IMR-90 (cell line): ENCODE results near the gene KCNMA1. TPM values are rescaled to one million over a fixed set of nuclear protein-coding genes. Genes with fewer than 3 reads are reported as not detected.

ENCODE experiments used
- ATAC-seq: fragments of 200-7000 bp; cut with Tn5 transposase; 2 replicates; pipeline ENCODE4 v1.9.1; 2020; ENCODE audit warnings: low read depth, mild to moderate bottlenecking, moderate library complexity
- BruUV-seq: library from RNA; stranded (reverse); fragments of 400-500 nt; replicated peaks from 2 replicates; lab custom pipeline; 2021; lab: Mats Ljungman, UMichigan
- CTCF ChIA-PET: fragments of 300-600 bp; formaldehyde crosslinking; extraction: SDS; loops from one replicate; lab custom pipeline; 2021; ENCODE audit warnings: antibody characterized with exemption; lab: Yijun Ruan, JAX
- POLR2A ChIA-PET: fragments of 300-600 bp; sonication (Branson Sonifier 250); formaldehyde crosslinking; loops from one replicate; lab custom pipeline; 2022; ENCODE audit warnings: antibody characterized with exemption; ENCODE audit not compliant: unreplicated experiment; lab: Charles Lee
- DNase-seq: peaks from one replicate; pipeline ENCODE4 v3.0.0; 2013
- H2AFZ ChIP-seq: replicated peaks from 2 replicates; pipeline ENCODE3; 2013; ENCODE audit warnings: low read length, mild to moderate bottlenecking; ENCODE audit not compliant: poor library complexity
- H2AK5ac ChIP-seq: 2 replicates; pipeline ENCODE4 v1.6.1; 2013; ENCODE audit warnings: low read depth, low read length, inconsistent platforms
- H2AK9ac ChIP-seq: replicated peaks from 2 replicates; pipeline ENCODE3; 2013; ENCODE audit warnings: mild to moderate bottlenecking, low read depth, low read length, moderate library complexity; ENCODE audit not compliant: poor library complexity
- H2BK120ac ChIP-seq: 2 replicates; pipeline ENCODE4 v1.6.1; 2013; ENCODE audit warnings: low read depth, low read length, inconsistent platforms
- H2BK15ac ChIP-seq: 3 replicates; pipeline ENCODE4 v1.6.1; 2013; ENCODE audit warnings: low read depth, low read length, inconsistent platforms
- H2BK20ac ChIP-seq: 2 replicates; pipeline ENCODE4 v1.6.1; 2013; ENCODE audit warnings: low read depth, mild to moderate bottlenecking, inconsistent platforms, low read length, moderate library complexity
- H2BK5ac ChIP-seq: 2 replicates; pipeline ENCODE4 v1.6.1; 2013; ENCODE audit warnings: mild to moderate bottlenecking, low read depth, low read length, inconsistent platforms; ENCODE audit not compliant: poor library complexity, severe bottlenecking
- H3K14ac ChIP-seq: replicated peaks from 2 replicates; pipeline ENCODE4 v1.6.1; 2013; ENCODE audit warnings: low read depth, low read length, inconsistent platforms
- H3K18ac ChIP-seq: 2 replicates; pipeline ENCODE4 v1.6.1; 2013; ENCODE audit warnings: low read depth, low read length, control low read depth
- H3K23ac ChIP-seq: 2 replicates; pipeline ENCODE4 v1.6.1; 2013; ENCODE audit warnings: low read depth, low read length, inconsistent platforms
- H3K27ac ChIP-seq: 2 replicates; pipeline ENCODE4 v1.5.1; 2013; ENCODE audit warnings: mild to moderate bottlenecking, control low read depth, low read length; ENCODE audit not compliant: insufficient read depth
- H3K27me3 ChIP-seq: 2 replicates; pipeline ENCODE4 v1.6.1; 2013; ENCODE audit warnings: low read length; ENCODE audit not compliant: control insufficient read depth, insufficient read depth
- H3K36me3 ChIP-seq: 2 replicates; pipeline ENCODE4 v1.6.1; 2013; ENCODE audit warnings: low read length, mixed read lengths; ENCODE audit not compliant: control insufficient read depth, insufficient read depth
- H3K4ac ChIP-seq: 2 replicates; pipeline ENCODE4 v1.6.1; 2013; ENCODE audit warnings: low read depth, low read length, inconsistent platforms
- H3K4me1 ChIP-seq: 2 replicates; pipeline ENCODE4 v1.6.1; 2013; ENCODE audit warnings: low read length, mixed read lengths; ENCODE audit not compliant: control insufficient read depth, insufficient read depth
- H3K4me2 ChIP-seq: 2 replicates; pipeline ENCODE4 v1.6.1; 2013; ENCODE audit warnings: low read depth, mild to moderate bottlenecking, control low read depth, low read length, moderate library complexity
- H3K4me3 ChIP-seq: 2 replicates; pipeline ENCODE4 v1.5.1; 2013; ENCODE audit warnings: low read depth, mild to moderate bottlenecking, control low read depth, low read length, moderate library complexity; ENCODE audit not compliant: insufficient read depth
- H3K56ac ChIP-seq: 2 replicates; pipeline ENCODE4 v1.6.1; 2013; ENCODE audit warnings: low read length, inconsistent platforms; ENCODE audit not compliant: insufficient read depth; ENCODE audit errors: extremely low read depth
- H3K79me1 ChIP-seq, 2 experiments: 2 replicates each; pipeline ENCODE4 v1.6.1; 2013; ENCODE audit warnings: low read length in 2 of 2, inconsistent platforms in 1 of 2, low read depth in 1 of 2
- H3K9ac ChIP-seq: 2 replicates; pipeline ENCODE4 v1.6.1; 2013; ENCODE audit warnings: low read depth, low read length, control low read depth
- H3K9me1 ChIP-seq: 2 replicates; pipeline ENCODE4 v1.6.1; 2013; ENCODE audit warnings: low read length, inconsistent platforms; ENCODE audit not compliant: insufficient read depth
- H3K9me3 ChIP-seq: 2 replicates; pipeline ENCODE4 v1.6.1; 2013; ENCODE audit warnings: low read length; ENCODE audit not compliant: control insufficient read depth, insufficient read depth
- H4K20me1 ChIP-seq: 2 replicates; pipeline ENCODE4 v1.6.1; 2013; ENCODE audit warnings: low read length, inconsistent platforms; ENCODE audit not compliant: insufficient read depth
- H4K5ac ChIP-seq: 2 replicates; pipeline ENCODE4 v1.6.1; 2013; ENCODE audit warnings: mild to moderate bottlenecking, low read depth, low read length, control low read depth
- H4K8ac ChIP-seq, 2 experiments: 2 replicates each; pipeline ENCODE4 v1.6.1; 2013; ENCODE audit warnings: low read depth in 2 of 2, low read length in 2 of 2, control low read depth in 1 of 2, inconsistent platforms in 1 of 2
- H4K91ac ChIP-seq: 2 replicates; pipeline ENCODE4 v1.6.1; 2013; ENCODE audit warnings: low read depth, low read length, inconsistent platforms; ENCODE audit not compliant: insufficient read depth
- CEBPB ChIP-seq: IDR thresholded peaks from 2 replicates; pipeline ENCODE4 v1.6.1; 2012; ENCODE audit warnings: low read depth, low read length, improper control_type of control experiment
- CHD1 ChIP-seq: IDR thresholded peaks from 2 replicates; pipeline ENCODE4 v1.6.1; 2012; ENCODE audit warnings: low read depth, low read length, improper control_type of control experiment
- ELK1 ChIP-seq: fragments of 150-350 bp; IDR thresholded peaks from 2 replicates; pipeline ENCODE4 v1.6.1; 2016; ENCODE audit warnings: low read depth, mild to moderate bottlenecking, low read length, moderate library complexity, borderline replicate concordance
- FOS ChIP-seq: fragments of 150-350 bp; IDR thresholded peaks from 2 replicates; pipeline ENCODE4 v1.6.1; 2016; ENCODE audit warnings: low read depth, low read length
- MAFK ChIP-seq: IDR thresholded peaks from 2 replicates; pipeline ENCODE4 v1.6.1; 2012; ENCODE audit warnings: low read depth, low read length, improper control_type of control experiment
- MXI1 ChIP-seq: IDR thresholded peaks from 2 replicates; pipeline ENCODE4 v1.6.1; 2012; ENCODE audit warnings: low read depth, mild to moderate bottlenecking, low read length, moderate library complexity, borderline replicate concordance
- NFE2L2 ChIP-seq: fragments of 150-350 bp; IDR thresholded peaks from 2 replicates; pipeline ENCODE4 v1.6.1; 2016; ENCODE audit warnings: low read depth, mild to moderate bottlenecking, low read length
- POLR2A ChIP-seq: IDR thresholded peaks from 2 replicates; pipeline ENCODE4 v1.6.1; 2012; ENCODE audit warnings: mild to moderate bottlenecking, low read depth, low read length
- RAD21 ChIP-seq: IDR thresholded peaks from 2 replicates; pipeline ENCODE4 v1.6.1; 2012; ENCODE audit warnings: low read length, improper control_type of control experiment
- RCOR1 ChIP-seq: IDR thresholded peaks from 2 replicates; pipeline ENCODE4 v1.6.1; 2012; ENCODE audit warnings: mild to moderate bottlenecking, low read length, improper control_type of control experiment; ENCODE audit not compliant: insufficient replicate concordance
- RFX5 ChIP-seq: IDR thresholded peaks from 2 replicates; pipeline ENCODE4 v1.8.0; 2012; ENCODE audit warnings: low read depth, mild to moderate bottlenecking, low read length, moderate library complexity
- SMC3 ChIP-seq: fragments of 150-350 bp; IDR thresholded peaks from 2 replicates; pipeline ENCODE4 v1.6.1; 2016; ENCODE audit warnings: low read depth, mild to moderate bottlenecking, antibody characterized with exemption, low read length, moderate library complexity
- WGBS, 2 experiments: methylation state at CpG; one replicate each; pipeline versions ENCODE4 v1.1.5 to v1.1.7; 2013; ENCODE audit warnings: missing lambda C conversion rate in 2 of 2; ENCODE audit not compliant: insufficient read length in 1 of 2; ENCODE audit errors: extremely low coverage in 2 of 2; 5-methylcytosine and 5-hydroxymethylcytosine counted together
- dilution Hi-C: fragments of 300-500 bp; cut with HindIII; formaldehyde crosslinking; loops from one replicate; pipeline ENCODE4 v1.14.3; 2018; ENCODE audit warnings: low sequenced_read_pairs; ENCODE audit not compliant: unreplicated experiment
- in situ Hi-C: fragments of 300-500 bp; cut with MboI; formaldehyde crosslinking; loops from 3 replicates; pipeline ENCODE4 v1.14.3; 2019; ENCODE audit warnings: low sequenced_read_pairs, inconsistent platforms, mixed read lengths
- intact Hi-C: fragments of 100-400 bp; cut with micrococcal nuclease; formaldehyde crosslinking; loops from 2 replicates; pipeline ENCODE4 v1.10.0; 2022
- polyA plus RNA-seq, 3 experiments: library from polyadenylated mRNA; depleted of rRNA; stranded (reverse); fragments of >200 nt; gene quantifications; 2 replicates each; pipeline ENCODE4 v1.2.3, GENCODE V29; 2012; ENCODE audit warnings: low replicate concordance in 1 of 3
- total RNA-seq: library from RNA; depleted of rRNA; stranded (reverse); fragments of >200 nt; gene quantifications from 2 replicates; pipeline ENCODE4 v1.2.3, GENCODE V29; 2012
- TF ChIP-seq, protein P1 (sequence below): conservative IDR thresholded peaks from 2 replicates; pipeline ENCODE4 v1.5.1; 2012; ENCODE audit warnings: mild to moderate bottlenecking, low read depth, low read length, improper control_type of control experiment
- TF ChIP-seq, protein P2 (sequence below): fragments of 150-350 bp; IDR thresholded peaks from 2 replicates; pipeline ENCODE4 v1.6.1; 2017; ENCODE audit warnings: mild to moderate bottlenecking, antibody characterized with exemption, low read length, low read depth

Gene KCNMA1
- total and polyA plus RNA-seq, 2 of the 4 experiments (the other 2 are of a cell fraction): 25.6 to 29.6 TPM

GRCh38 chr10:76968483-76968882 lies 669.1 kb downstream of the KCNMA1 start:
- no CpG with 5 or more reads among the region's 2 CpGs for WGBS, 2 experiments
- Histone ChIP-seq H3K27ac (no peak overlapping the region), H2AK9ac (no peak overlapping the region)

More at GRCh38 chr10:76968483-76968882, 669.1 kb downstream of the KCNMA1 start:
- ChIA-PET POLR2A (no interaction called here), CTCF (no interaction called here)
- Histone ChIP-seq H2BK15ac (no peak overlapping the region), H3K18ac (no peak overlapping the region), H3K23ac (no peak overlapping the region), H2AFZ (no peak overlapping the region), H4K8ac (no peak overlapping the region), H3K9me1 (no peaks in the 10 kb centered on the region), H3K9ac (no peak overlapping the region), H2BK20ac (no peak overlapping the region), H2AK5ac (no peak overlapping the region), H3K9me3 (no peaks in the 10 kb centered on the region), H3K4me3 (no peak overlapping the region), H3K4me1 (no peaks in the 10 kb centered on the region), H3K14ac (no peak overlapping the region), H3K56ac (no peak overlapping the region), H3K27me3 (no peaks in the 10 kb centered on the region; the same call in 1 of the 2 replicates), H4K5ac (no peak overlapping the region), H4K20me1 (no peaks in the 10 kb centered on the region), H2BK5ac (no peak overlapping the region), H3K36me3 (no peaks in the 10 kb centered on the region), H3K79me1 (no peaks in the 10 kb centered on the region), H3K4ac (no peak overlapping the region), H3K4me2 (no peak overlapping the region), H4K91ac (no peak overlapping the region), H2BK120ac (no peak overlapping the region)
- no TSS peak for BruUV-seq
- dilution Hi-C loops: no loop called here
- TF ChIP-seq POLR2A: no peak
- TF ChIP-seq RCOR1: no peak
- no peak for TF ChIP-seq MXI1
- TF ChIP-seq NFE2L2: no peak
- TF ChIP-seq, protein P1, sequence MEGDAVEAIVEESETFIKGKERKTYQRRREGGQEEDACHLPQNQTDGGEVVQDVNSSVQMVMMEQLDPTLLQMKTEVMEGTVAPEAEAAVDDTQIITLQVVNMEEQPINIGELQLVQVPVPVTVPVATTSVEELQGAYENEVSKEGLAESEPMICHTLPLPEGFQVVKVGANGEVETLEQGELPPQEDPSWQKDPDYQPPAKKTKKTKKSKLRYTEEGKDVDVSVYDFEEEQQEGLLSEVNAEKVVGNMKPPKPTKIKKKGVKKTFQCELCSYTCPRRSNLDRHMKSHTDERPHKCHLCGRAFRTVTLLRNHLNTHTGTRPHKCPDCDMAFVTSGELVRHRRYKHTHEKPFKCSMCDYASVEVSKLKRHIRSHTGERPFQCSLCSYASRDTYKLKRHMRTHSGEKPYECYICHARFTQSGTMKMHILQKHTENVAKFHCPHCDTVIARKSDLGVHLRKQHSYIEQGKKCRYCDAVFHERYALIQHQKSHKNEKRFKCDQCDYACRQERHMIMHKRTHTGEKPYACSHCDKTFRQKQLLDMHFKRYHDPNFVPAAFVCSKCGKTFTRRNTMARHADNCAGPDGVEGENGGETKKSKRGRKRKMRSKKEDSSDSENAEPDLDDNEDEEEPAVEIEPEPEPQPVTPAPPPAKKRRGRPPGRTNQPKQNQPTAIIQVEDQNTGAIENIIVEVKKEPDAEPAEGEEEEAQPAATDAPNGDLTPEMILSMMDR: no peak
- TF ChIP-seq FOS: no peak
- TF ChIP-seq RFX5: no peak
- TF ChIP-seq RAD21: no peak
- TF ChIP-seq, protein P2, sequence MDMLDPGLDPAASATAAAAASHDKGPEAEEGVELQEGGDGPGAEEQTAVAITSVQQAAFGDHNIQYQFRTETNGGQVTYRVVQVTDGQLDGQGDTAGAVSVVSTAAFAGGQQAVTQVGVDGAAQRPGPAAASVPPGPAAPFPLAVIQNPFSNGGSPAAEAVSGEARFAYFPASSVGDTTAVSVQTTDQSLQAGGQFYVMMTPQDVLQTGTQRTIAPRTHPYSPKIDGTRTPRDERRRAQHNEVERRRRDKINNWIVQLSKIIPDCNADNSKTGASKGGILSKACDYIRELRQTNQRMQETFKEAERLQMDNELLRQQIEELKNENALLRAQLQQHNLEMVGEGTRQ: no peak
- TF ChIP-seq CHD1: no peak
- no peak for TF ChIP-seq CEBPB
- no peak for TF ChIP-seq SMC3
- TF ChIP-seq ELK1: no peak
- no peak for TF ChIP-seq MAFK
- DNase-seq: no peak
- ATAC-seq: no peak
- intact Hi-C loops: no loop called here
- in situ Hi-C loops: no loop called here
